Mucosa of descending colon (tissue), 3 donors: ENCODE measurements around the gene RNF144B. TPM values are rescaled to one million over a fixed set of nuclear protein-coding genes. Genes with fewer than 3 reads are reported as not detected.

ENCODE experiments used
- ATAC-seq: fragments of 200-7000 bp; cut with Tn5 transposase; one replicate; pipeline ENCODE4 v1.9.1; 2020; ENCODE audit warnings: mild to moderate bottlenecking, moderate library complexity
- DNase-seq, 3 donors: peaks; one replicate each; pipeline ENCODE4 v3.0.0-alpha.2; 2020
- H3K36me3 ChIP-seq: fragments of 200-600 bp; one replicate; pipeline ENCODE4 v1.8.0; 2021; ENCODE audit warnings: low read depth, mild to moderate bottlenecking
- H3K4me1 ChIP-seq: fragments of 200-600 bp; one replicate; pipeline ENCODE4 v1.8.0; 2021; ENCODE audit warnings: low read depth, mild to moderate bottlenecking
- H3K4me3 ChIP-seq: fragments of 200-600 bp; one replicate; pipeline ENCODE4 v1.8.0; 2021; ENCODE audit warnings: mild to moderate bottlenecking
- H3K9me3 ChIP-seq: fragments of 200-600 bp; one replicate; pipeline ENCODE4 v1.8.0; 2021; ENCODE audit warnings: mild to moderate bottlenecking
- CTCF ChIP-seq: fragments of 200-600 bp; IDR thresholded peaks from one replicate; pipeline ENCODE4 v1.8.0; 2022; ENCODE audit warnings: antibody characterized with exemption, mild to moderate bottlenecking
- intact Hi-C, 2 donors: fragments of 100-400 bp; cut with DNase I in 1 of 2; cut with micrococcal nuclease in 1 of 2; formaldehyde crosslinking; loops; one replicate each; pipeline versions ENCODE4 v1.11.0 to v1.11.1; 2022; cut with DNase I, micrococcal nuclease
- total RNA-seq, 3 donors: library from RNA; stranded (reverse); fragmentation: NEBNext Ultra II Directional in 2 of 3; extraction: Animal tissue kit (Norgen Biotek cat#: 25700) in 2 of 3; gene quantifications; one replicate each; pipeline versions ENCODE4 v1.2.1 to v1.2.4, GENCODE V29; 2021 to 2023
- donor health status: DM: no; HTN: no; CAD: no; lungs with moderate emphysema.
- donor health status: DM: no; HTN: no; CAD: no.
- donor health status: DM: no; HTN: yes; CAD: no.

RNF144B gene
- total RNA-seq, 3 donors from 2014 or later: 5.9 to 8.7 (median 8.0) TPM

GRCh38 chr6:18506382-18507017 is 119.3 kb downstream of the RNF144B start:
- no peak overlapping the region for H3K4me3 ChIP-seq
- intact Hi-C loops: no loop called here
- no peaks in the 10 kb centered on the region for H3K9me3 ChIP-seq
- H3K36me3 ChIP-seq: no peaks in the 10 kb centered on the region
- DNase-seq (no peak), ATAC-seq (no peak)
- no peaks in the 10 kb centered on the region for H3K4me1 ChIP-seq
- no peak for TF ChIP-seq CTCF

- no peak for ATAC-seq
- Histone ChIP-seq H3K4me3 (no peak overlapping the region), H3K9me3 (no peaks in the 10 kb centered on the region), H3K4me1 (no peaks in the 10 kb centered on the region), H3K36me3 (no peaks in the 10 kb centered on the region)
- intact Hi-C loops: no loop called here
- no peak for TF ChIP-seq CTCF
- DNase-seq: no peak
Measured at GRCh38 chr6:18507018-18507415, 119.9 kb downstream of the RNF144B start.

GRCh38 chr6:18507561-18507960 is 120.4 kb downstream of the RNF144B start:
- no peak for TF ChIP-seq CTCF
- Histone ChIP-seq H3K36me3 (no peaks in the 10 kb centered on the region), H3K9me3 (no peaks in the 10 kb centered on the region), H3K4me3 (no peak overlapping the region), H3K4me1 (no peaks in the 10 kb centered on the region)
- intact Hi-C loops: no loop called here
- DNase-seq (no peak), ATAC-seq (no peak)

- Histone ChIP-seq H3K36me3 (no peaks in the 10 kb centered on the region), H3K9me3 (no peaks in the 10 kb centered on the region), H3K4me3 (no peak overlapping the region), H3K4me1 (no peaks in the 10 kb centered on the region)
- DNase-seq: no peak
- no peak for TF ChIP-seq CTCF
- no peak for ATAC-seq
- intact Hi-C loops: no loop called here
Measured at GRCh38 chr6:18509871-18510643, 122.9 kb downstream of the RNF144B start.

- H3K36me3 ChIP-seq: no peaks in the 10 kb centered on the region
- no peaks in the 10 kb centered on the region for H3K4me1 ChIP-seq
- H3K9me3 ChIP-seq: no peaks in the 10 kb centered on the region
- H3K4me3 ChIP-seq: no peak overlapping the region
- TF ChIP-seq CTCF: no peak
- intact Hi-C loops: no loop called here
- ATAC-seq: no peak
- DNase-seq: no peak
Measured at GRCh38 chr6:18510644-18511033, 123.5 kb downstream of the RNF144B start.
